AML-193 (cell line): Measurements from ENCODE around the gene TIA1.
"Not testable (repeated sequence)": the region's sequence is repeated elsewhere in the genome, so short reads cannot be mapped to it uniquely, and the experiment has no call there.

Source experiments
- DNase-seq, 2 experiments: peaks; one replicate each; lab custom pipeline; 2025; lab: John Stamatoyannopoulos, UW

TIA1 gene, protein sequence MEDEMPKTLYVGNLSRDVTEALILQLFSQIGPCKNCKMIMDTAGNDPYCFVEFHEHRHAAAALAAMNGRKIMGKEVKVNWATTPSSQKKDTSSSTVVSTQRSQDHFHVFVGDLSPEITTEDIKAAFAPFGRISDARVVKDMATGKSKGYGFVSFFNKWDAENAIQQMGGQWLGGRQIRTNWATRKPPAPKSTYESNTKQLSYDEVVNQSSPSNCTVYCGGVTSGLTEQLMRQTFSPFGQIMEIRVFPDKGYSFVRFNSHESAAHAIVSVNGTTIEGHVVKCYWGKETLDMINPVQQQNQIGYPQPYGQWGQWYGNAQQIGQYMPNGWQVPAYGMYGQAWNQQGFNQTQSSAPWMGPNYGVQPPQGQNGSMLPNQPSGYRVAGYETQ

DNA sequence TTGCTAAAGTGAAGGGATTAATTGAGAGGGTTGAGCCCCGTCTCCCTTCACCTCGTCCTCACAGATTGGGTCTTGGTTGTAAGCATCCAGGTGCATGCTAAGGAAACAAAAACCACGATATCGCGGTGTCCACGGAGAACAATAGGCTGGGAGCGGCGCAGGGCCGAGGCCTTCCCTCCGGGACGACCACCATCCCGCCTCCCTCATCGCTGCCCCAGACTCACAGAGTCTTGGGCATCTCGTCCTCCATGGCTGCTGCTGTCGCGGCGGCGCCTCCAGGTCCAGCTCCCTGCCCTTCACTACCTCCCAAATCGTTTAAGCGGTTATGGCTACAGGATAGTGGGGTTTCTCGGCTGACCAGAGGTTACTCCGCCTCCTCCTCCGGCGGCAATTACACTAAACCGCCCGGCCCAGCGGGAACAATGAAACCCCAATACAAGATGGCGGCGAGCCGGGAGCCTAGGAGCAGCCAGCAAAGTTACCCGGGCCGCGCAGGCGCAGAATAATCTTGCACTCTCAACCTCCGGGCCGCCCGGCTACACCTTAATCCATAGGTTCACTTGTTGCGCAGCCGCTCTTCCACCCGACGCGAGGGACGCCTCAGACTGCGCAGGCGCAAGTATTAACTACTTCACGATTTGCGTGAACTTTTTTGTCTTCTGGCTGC is at the start of gene TIA1:
TSS of gene TIA1 (minus strand) at position 448 of the 667 bp plus-strand sequence. CDS start at position 250, 198 bp downstream.
- DNase-seq, result peak; percentile 98

DNA sequence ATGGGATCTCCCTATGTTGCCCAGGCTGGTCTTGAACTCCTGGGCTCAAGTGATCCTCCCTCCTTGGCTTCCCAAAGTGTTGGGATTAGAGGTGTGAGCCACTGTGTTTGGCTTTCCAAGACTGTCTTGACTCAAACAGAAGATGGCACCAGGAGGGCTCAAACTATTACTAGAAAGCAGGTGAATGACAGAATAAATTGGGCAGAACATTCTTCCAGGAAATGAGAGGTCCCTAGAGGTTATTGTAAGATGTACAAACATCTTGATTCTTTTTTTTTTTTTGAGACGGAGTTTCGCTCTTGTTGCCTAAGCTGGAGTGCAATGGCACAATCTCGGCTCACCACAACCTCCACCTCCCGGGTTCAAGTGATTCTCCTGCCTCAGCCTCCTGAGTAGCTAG is 49.4 kb upstream of the TIA1 start:
- DNase-seq, result not testable (repeated sequence)

DNA sequence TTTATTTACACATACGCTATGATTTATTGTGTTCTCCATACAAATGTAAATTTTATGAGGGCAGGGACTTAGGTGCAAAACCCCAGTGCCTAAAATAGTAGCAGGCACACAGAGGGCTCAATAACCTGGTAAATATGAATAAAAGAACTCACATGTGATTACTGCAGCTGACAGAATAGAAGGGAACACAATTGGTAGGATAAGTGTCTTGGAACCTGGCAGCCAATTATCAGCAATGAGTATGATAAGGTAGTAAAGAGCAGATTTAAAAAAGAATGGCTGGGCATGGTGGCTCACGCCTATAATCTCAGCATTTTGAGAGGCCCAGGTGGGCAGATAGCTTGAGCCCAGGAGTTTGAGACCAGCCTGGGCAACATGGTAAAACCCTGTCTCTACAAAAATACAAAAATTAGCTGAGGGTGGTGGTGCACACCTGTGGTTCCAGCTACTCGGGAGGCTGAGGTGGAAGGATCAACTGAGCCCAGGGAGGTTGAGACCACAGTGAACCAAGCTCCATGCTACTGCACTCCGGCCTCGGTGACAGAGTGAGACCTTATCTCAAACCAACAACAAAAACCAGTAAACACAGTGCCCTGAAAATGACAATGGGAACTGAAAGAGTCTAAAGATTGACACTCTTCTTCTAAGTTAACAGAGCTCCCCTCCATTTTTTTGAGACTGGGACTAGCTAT is 35.2 kb upstream of the TIA1 start:
- no peak for DNase-seq

DNA sequence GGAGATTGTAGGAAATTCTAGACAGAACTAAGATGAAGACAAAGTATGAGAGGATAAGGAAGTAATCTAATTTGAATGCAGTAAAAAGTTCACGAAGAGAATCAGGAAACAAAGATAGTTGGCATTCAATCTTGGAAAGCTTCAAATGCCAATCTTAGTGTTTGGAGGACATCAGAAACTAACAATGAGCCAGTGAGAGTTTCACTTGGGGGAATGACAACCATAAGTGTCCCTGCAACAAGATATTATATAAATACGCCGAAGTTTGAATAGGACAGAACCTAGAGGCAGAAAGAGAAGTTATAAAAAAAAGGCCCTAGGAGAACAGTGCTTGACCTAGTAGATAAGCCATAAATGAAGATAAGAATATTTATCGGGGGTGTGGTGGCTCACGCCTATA is 34.0 kb upstream of the TIA1 start:
- no peak for DNase-seq

DNA sequence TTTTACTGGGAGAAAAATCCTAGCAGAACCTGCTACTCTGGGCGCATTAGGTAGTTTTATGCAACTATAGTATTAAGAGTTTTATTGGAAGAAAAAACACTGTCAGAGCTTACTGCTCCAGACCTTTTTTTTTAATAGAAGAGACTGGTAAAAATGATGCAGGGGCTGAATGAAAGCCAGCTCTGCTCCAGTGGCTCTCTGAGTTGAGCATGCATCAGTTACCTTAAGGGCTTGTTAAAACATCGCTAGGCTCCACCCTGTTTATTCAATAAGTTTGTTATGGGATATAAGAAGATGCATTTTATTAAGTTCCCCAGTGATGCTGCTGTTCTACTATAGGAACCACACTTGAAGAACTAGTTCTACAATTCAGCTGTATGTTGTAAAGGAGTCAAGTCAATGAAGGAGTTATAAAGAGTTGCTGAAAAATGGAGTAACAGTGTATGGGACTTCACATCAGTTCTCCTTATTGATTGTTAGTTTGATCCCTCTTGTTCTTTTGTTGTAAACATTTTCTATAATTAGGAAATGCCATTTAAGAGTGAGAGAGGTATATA is 31.9 kb upstream of the TIA1 start:
- no peak for DNase-seq

DNA sequence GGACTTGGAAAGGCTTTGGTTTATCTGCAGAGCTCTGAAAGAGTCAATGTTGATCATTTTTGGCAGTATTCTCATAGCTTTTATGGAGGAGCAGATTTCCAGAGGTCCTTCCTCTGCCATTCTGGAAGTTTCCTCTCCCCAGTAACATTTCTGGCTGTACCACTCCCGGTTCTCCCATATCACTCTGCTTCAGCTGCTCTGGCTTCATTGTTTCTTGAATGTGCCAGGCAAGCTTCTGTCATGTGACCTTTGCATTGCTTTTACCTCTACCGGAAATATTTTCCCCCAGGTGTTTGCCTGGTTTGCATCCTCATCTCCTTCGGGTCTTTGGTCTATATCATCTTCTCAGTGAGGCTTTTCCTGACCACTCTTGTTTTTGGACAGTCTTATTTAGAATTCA is 21.9 kb upstream of the TIA1 start:
- DNase-seq, result no peak

DNA sequence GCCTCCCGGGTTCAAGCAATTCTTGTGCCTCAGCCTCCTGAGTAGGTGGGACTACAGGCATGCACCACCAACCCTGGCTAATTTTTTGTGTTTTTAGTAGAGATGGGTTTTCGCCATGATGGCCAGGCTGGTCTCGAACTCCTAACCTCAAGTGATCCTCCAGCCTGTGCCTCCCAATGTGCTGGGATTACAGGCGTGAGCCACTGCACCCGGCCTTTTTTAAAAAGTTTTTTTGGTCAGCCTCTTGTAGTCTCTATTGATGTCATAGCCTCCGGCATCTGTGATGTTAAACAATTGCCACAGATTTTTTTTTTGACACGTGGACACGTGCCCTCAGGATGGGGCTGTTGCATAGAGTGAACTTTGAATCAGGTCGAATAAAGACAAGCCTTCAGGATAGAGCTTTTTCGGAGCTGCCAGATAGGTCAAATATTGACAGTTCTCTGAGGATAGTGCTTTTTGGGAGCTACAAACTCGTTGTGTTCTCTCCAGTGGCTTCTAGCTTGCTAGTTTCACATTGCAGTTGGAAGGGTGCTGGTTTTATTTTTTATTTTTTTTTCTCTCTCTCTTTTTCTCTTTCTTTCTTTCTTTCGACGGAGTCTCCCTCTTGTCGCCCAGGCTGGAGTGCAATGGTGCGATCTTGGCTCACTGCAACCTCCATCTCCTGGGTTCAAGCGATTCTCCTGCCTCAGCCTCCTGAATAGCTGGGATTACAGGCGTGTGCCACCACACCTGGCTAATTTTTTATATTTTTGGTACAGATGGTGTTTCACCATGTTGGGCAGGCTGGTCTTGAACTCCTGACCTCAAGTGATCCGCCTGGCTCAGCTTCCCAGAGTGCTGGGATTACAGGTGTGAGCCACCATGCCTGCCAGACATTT is 21.2 kb upstream of the TIA1 start:
- not testable (repeated sequence) for DNase-seq

DNA sequence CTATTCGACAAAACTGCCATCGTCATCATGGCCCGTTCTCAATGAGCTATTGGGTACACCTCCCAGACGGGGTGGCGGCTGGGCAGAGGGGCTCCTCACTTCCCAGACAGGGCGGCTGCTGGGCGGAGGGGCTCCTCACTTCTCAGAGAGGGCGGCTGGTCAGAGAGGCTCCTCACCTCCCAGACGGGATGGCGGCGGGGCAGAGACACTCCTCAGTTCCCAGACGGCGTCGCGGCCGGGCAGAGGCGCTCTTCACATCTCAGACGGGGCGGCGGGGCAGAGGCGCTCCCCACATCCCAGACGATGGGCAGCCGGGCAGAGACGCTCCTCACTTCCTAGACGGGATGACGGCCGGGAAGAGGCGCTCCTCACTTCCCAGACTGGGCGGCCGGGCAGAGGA is 18.5 kb upstream of the TIA1 start:
- DNase-seq, result not testable (repeated sequence)

DNA sequence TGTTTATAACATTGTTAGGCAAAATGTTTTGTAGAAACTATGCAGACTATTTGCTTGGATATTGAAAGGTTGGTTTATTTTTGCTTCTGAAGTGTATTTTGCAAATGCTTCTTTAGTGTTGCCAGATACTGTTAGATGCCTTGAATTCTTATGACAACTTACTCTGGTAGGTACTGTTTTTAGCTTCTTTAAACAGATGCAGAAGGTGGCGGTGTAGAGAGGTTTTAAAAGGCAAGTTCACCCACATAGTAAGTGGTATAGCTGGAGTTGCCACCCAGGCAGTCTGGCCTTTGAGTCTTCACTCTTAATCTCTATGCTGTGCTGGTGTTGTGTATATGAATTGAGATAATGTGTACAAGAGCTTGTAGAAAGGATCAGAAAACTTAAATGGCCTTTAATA is 13.1 kb upstream of the TIA1 start:
- DNase-seq, result no peak

DNA sequence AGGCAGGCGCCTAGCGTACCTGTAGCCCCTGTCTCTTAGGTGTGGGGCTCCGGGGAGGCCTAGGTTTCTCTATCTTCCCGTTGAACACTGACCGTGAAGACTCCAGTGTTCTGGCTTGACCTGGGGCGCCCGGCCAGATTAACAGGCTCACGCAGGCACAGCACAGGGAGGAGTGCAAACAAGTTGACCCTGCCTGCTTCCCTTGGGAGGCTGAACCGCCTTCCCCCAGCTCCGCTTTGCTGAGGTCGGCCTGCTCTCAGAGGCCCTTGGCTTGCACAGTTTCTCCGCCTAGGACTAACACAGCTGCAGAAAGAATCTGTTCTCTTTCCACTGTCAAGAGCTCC is 10.1 kb upstream of the TIA1 start:
- DNase-seq, result no peak

DNA sequence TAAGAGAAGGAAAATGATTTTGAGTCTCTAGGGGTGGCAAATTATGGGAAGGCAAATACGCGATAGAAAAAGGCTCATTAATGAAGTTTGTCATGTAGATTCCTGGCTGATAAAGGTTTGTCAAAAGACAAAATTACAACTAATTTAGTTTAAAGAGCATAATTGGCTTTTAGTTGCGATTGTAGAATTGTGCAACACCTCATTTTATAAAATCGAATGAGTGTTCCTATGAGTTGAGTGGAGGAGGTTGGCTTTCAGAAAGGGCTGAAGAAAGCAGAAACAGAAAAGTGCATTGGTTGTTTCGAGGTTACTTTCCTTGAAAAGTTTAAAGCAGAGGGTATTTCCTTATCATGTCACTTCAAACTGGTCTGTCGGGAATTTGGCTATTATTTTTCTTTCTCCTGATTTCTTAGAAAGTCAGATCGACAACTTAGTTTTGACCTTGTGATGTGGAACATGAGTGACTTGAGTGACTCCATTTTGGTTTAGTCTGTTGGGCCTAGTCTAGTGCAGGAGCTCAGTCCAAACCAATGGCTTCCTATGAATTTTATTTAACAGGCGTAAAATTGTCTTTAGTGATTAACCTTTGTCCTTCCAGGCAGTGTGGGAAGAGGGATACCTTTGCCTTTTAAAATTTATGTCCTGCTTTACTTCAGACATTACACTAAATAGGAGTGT is 7.3 kb upstream of the TIA1 start:
- DNase-seq, result no peak

DNA sequence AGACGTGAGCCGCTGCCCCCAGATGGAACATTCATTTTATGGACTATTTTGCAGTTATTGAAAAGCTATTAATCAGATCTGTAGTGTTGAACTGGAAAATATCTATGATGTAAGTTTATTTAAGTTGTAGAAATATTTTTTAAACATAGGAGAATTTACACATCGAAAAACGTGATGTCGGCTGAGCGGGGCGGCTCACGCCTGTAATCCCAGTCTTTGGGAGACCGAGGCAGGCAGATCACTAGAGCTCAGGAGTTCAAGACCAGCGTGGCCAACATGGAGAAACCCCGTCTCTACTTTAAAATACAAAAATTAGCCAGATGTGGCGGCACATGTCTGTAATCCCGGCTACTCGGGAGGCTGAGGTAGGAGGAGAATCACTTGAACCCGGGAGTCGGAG is 2.0 kb upstream of the TIA1 start:
- DNase-seq, result no peak

DNA sequence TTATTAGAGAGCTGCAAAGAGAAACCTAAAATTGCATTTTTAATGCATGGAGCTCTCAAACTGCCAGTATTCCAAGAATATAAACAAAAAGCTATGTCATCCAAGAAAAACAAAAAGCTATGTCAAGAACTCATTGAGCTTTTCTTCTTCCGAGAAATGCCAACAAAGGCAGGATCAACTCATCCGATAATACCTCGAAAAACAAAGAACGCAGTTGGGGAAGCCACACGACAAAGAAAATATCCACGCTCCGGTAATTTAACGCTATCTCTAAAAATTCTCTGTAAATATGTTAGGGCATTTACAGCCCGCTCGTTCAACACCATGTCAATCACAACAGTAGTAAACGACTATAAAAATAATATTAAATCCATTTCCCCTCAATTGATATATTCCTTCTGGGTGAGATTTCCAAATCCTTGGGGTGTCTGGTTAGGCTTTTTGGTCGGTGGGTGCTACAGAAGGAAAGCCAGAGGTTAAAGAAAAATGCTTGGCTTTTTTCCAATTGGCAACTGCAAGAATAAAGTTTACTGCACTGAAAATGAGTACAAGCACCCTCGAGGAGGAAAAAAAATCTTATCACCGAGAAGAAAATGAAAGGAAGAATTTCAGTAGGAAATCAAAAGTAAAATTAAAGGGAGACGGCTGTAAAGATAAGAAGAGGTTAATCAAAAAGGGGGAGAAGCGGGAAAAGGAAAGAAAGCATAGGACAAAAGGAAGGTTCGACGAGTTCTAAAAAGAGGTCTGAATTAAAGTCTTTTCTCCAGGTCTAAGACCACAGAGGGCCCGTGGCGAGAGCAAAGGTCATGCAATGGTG is 856 bp downstream of the TIA1 start:
- no peak for DNase-seq

DNA sequence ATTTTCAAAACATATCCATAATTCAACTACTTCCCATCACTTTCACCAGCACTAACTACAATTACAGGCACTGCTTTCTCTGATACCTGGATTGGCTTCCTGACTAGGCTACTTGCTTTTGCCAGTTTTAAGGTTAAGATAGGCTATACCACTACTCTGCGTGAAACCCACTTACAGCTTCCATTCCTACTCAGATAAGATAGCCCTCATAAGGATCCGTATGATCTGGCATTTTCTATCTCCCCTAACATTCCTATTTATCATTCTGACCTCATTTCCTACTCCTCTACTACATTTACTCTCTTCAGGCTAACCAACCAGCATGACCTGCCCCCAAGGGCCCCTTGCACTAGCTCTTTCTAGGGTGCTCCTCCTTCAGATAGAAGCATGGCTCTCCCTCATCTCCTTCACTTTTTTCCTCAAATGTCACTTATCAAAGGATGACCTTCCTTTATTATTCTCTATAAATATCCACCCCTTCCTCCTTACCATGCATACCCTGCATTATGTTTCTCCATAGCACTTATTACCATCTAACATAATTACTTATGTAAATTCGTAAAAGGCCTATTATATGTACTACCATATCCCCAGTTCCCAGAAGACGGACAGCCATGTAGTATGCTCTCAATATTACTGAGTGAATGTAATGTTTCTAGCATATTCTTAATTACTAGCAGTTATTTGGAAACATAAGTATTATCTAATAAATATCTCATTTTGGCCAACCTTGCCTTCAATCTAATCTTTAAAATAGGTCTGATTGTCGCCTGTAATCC is 4.4 kb downstream of the TIA1 start:
- no peak for DNase-seq

DNA sequence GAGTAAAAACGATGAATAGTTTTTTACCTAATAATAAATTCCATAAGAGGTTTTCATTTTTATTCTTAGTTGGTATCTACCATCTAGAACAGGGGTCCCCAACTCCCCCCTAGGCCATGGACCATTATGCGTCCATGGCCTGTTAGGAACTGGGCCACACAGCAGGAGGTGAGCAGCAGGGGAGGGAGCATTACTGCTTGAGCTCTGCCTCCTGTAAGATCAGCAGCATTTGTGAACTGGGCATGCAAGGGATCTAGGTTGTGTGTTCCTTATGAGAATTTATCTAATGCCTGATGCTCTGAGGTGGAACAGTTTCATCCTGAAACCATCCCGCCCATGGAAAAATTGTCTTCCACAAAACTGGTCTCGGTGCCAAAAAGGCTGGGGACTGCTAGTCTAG is 5.9 kb downstream of the TIA1 start:
- no peak for DNase-seq

DNA sequence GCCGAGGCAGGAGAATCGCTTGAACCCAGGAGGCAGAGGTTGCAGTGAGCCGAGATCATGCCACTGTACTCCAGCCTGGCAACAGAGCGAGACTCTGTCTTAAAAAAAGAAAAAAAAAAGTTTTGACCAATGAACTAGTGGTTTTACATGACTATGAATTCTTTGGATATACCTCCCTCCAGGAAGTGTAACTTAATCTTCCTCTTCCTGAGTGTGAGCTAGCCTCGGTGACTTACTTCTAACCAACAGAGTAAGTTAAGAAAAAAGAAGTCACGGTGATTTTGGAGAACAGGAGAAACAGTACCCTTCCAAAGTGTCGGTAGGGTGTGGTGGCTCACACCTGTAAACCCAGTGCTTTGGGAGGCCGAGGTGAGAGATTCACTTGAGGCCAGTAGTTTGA is 7.1 kb downstream of the TIA1 start:
- no peak for DNase-seq

DNA sequence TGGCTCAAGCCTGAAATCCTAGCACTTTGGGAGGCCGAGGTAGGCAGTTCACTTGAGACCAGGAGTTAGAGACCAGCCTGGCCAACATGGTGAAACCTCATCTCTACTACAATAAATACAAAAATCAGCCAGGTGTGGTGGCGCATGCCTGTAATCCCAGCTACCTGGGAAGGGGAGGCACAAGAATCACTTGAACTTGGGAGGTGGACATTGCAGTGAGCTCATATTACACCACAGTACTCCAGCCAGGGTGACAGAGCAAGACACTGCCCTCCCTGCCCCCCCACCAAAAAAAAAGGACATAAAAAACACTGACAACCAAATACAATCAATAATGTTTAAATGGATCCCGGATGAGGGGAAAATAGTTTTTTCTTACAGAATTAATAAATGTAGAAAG is 7.8 kb downstream of the TIA1 start:
- no peak for DNase-seq

DNA sequence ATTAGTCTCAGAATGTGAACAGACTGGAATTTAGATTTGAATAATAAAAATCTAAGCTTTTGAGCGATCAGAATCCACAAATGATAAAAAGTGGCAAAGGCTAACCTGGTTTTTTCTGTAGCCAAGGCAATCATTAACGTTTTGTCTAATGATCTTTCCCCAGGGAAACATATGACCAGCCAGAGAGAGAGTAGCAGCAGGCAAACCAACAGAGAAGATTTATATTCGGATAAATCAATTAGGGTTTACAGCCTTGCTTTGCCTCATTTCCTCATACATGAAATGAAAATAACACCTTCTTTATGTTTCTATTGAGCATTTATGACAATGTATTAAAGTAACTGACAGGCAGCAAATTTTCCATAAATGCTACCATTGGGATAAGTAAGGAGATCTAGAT is 14.5 kb downstream of the TIA1 start:
- no peak for DNase-seq

DNA sequence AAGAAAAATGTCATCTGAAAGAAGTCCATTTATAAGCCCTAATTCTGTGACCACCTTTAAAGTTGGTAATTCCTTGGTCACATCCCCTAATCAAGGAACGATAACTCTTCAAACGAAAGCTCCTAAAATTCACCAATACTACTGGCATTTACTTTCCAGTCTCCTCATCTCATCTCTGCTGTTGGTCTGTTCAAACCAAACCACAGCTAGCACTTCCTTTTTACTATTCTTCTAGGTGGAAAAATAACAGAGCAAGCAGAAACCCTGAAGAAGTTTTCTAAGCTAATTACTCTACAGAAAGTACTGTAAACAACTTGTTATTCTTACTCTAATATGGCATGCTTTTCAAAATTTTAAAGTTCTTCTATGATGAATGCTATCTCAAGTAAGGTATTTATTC is 21.6 kb downstream of the TIA1 start:
- no peak for DNase-seq

DNA sequence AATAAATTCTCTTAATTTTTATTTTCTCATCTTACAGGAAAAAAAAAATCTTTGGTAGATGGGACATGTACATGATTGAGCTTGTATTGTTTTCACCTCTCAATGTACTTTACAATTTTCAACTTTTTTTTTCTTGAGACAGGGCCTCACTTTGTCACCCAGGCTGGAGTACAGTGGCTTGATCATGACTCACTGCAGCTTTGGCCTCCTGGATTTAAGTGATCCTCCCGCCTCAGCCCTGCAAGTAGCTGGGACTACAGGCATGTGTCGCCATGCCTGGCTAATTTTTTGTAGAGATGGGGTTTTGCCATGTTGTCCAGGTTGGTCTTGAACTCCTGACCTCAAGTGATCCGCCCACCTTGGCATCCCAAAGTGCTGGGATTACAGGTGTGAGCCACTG is 25.1 kb downstream of the TIA1 start:
- DNase-seq, result not testable (repeated sequence)
